HG02852 (cell line): Measurements from ENCODE around the gene FASTK.

ENCODE experiments used
- ATAC-seq: cut with Tn5 transposase; IDR thresholded peaks from one replicate; pipeline ENCODE4 v1.9.1; 2021; ENCODE audit warnings: mild to moderate bottlenecking, moderate library complexity; ENCODE audit not compliant: unreplicated experiment

The FASTK gene

DNA sequence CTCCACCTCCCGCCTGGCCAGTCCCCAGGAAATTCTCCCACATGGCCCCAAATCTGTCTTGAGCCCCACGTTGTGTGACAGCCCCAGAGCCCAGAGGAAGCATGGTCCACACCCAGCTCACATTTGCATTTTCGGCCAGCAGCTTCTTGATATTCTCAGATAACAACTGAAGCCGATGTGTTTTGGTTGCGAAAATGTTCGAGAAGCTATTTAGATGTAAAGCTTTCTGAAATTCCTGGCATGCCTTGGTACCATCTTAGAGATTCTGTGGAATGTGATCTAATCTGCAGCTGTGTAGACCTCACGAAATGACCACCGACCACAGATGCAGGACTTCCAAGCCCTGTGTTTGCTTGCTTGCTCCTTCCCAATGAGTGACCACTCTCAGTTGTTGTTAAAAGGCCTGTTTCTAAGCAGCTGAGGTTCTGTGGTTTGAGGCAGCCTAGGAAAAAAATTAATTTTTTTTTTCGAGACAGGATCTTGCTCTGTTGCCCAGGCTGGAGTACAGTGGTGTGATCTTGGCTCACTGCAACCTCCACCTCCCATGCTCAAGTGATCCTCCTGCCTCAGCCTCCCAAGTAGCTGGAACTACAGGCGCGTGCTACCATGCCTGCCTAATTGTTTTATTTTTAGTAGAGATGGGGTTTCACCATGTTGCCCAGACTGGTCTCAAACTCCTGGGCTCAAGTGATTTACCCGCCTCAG lies 12.4 kb downstream of the FASTK start:
- ATAC-seq, result no peak

GRCh38 chr7:151066273-151066974 lies 14.2 kb downstream of the FASTK start:
- no peak for ATAC-seq

GRCh38 chr7:151065516-151065915 lies 15.1 kb downstream of the FASTK start:
- ATAC-seq, result no peak

GRCh38 chr7:151064993-151065392 lies 15.6 kb downstream of the FASTK start:
- ATAC-seq, result no peak

DNA sequence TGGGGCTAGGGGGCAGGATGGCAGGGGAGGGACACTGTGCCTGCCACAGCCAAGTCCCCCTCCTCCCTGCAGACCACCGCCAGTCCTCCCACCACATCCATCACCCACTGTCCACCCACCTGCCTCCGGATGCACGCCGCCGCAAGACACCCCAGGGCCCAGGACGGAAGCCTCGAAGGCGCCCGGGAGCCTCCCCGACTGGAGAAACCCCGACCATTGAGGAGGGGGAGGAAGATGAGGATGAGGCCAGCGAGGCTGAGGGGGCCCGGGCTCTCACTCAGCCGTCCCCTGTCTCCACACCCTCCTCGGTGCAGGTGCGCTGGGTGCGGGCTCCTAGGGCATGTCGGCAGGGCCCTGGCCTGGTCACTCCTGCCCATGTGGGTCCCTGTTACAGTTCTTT lies 16.2 kb downstream of the FASTK start:
- ATAC-seq, result no peak

DNA sequence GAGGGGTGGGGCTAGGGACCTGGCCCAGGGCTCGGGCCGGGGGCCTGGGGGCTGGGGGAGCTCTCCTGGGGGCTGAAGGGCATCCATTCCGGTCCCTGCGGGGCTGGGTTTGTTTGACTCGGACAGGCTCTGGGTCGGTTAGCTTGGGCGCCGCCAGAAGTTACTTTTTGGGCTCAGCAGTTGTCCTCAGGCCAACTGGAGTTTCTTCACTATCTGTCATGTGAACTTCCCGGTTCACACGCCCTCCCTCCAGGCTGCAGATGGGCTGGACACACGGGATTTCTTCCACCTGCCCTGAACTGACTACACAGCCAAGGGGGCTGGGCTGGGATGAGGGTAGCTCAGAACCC lies 17.4 kb downstream of the FASTK start:
- ATAC-seq, result no peak

GRCh38 chr7:151062399-151063211 lies 18.0 kb downstream of the FASTK start:
- ATAC-seq, result no peak

GRCh38 chr7:151062111-151062398 lies 18.6 kb downstream of the FASTK start:
- ATAC-seq, result no peak

- ATAC-seq, result no peak
Observed at GRCh38 chr7:151061213-151062110, 19.1 kb downstream of the FASTK start.

DNA sequence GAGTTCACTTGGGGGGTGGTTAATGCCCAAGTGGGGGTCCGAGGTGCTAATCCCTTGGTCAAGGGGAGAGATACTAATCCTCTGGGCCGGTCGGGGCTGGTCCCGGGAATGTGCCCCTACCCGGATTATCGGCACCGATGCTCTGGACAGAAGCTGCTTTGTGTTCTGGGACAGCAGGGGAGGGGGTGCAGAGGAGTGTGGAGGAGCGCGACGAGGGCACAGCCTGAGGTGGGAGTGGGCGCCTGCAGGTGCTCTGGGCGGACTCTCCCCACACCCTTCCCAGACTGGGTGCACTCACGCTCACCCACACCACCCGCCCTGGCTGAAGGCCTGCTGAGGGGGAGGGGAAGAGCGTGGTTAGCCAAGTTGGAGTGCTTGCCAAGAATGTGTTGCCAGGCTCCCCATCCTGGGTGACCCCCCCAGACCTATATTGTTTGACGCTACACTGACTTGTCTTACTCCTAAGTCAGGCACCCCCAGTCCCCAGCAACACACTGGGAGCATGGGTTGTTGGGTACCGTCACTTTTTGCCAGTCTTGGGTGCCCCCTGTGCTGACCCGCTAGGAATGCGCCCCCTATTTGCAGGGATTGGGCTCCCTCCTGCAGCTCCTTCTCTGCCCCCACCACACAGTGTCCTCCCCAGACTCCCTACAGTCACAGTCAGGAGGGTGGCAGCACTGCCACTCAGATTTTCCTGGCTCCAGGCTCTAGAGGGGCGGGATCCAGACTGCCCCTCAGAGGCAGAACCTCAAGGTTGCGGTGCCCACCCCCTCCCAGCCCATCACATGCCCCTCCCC lies 20.0 kb downstream of the FASTK start:
- ATAC-seq, result no peak

GRCh38 chr7:151060113-151060415 lies 20.5 kb downstream of the FASTK start:
- ATAC-seq, result no peak

GRCh38 chr7:151059367-151060112 lies 21.1 kb downstream of the FASTK start, which contains the start of gene SLC4A2:
Gene SLC4A2 (plus strand): TSS chr7:151059589. CDS start chr7:151061988, 2,399 bp downstream.
- ATAC-seq, result peak; percentile 31

DNA sequence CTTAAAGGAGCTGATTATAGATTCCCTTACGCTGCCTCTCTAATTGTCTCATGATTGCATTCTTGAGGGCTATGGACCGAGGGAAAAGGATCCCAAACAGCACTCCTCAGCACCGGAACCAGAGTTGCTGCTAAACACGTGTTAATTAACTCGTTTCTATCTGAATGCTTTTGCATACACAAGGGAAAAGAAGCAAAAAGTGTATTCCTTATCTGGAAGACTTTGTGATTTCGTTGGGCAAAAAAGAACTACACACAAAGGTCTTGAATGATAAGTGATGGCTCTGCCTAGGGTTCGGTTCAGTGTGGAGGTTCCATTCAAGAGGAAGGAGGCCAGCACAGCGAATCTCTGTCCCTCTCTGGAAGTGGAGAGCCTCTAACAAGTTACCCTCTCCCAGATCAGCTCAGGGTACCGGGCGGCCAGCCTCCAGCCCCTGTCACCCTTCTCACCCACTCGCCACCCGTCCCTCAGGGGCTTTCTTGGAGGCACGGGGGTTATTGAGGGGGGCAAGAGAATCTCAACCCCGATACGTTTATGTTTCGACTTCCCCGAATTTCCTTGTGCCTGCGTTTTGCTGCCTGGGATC lies 21.7 kb downstream of the FASTK start:
- ATAC-seq, result no peak

DNA sequence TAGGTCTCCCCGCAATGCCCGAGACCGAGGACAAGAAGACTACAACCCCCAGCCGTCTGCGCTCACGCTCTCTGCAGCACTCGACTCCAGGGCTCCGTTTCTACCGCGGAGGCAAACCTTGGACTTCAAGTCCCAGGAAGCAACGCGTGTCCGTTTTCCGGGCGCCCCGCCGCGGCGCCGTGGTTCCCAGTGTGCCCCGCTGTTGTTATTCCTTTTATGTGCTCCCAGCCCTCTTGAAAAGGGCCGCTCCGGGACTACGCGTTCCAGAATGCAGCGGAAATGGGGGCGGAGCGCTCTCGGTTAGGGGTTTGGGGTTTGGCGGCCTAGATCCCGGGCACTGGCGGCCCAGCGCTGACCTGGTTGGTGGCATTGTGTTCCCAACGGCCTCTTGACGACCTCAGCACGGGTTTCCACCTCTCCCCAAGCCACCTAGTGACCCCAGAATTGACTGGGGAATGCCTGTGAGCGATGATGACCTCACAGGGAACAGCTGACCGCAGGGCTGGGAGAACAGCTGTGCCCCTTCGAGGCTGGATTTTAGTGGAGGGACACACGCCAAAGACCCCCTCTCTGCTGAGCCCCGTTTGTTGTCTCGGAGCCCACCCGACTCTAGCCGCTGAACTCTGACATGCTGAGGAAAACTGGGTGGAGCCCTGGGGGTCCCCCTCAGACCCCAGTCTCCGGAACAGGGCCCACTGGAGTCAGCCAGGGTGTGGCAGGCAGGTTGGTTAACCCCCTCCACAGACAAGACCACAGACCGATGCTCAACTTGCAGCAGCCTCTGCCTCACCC lies 22.4 kb downstream of the FASTK start:
- peak; percentile 85 for ATAC-seq

GRCh38 chr7:151057506-151057988 lies 23.1 kb downstream of the FASTK start, which contains the start of gene CDK5:
Gene CDK5 (minus strand): TSS chr7:151057897. CDS start chr7:151057848, 49 bp downstream.
- ATAC-seq, result peak; percentile 9

DNA sequence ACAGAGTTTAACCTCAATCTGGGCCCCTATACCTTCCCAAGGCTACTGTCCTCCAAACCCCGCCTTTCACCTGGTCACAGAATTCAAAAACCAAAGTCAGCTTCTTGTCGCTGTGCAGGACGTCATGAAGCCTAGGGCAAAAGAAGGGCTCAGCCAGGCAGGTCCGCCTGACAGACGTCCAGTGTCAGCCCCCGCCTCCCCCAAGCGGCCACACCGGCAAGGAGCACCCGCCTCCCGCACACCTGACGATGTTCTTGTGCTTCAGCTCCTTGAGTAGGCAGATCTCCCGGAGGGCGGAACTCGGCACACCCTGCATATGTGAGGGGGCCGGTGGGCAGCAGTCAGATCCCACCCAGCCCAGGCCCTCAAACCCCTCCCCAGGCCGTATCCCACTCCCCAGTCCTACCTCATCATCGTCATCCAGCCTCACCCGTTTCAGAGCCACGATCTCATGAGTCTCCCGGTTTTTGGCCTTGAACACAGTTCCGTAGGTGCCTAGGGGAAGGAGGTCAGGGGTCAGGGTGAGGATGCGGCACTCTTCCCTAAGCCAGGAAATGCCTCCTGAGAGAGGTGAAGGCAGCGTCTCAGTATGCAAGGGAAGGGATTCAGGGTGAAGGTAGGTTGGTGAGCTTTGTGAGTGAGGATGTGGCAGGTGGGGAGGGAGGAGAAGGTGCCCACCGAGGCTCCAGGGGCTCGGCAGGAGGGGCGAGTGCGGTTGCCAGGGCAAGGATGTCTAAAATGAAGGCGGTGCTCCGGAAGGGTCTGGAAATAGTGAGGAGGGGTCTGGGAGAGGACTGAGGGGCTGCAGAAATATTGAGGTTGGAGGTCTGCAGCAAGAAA lies 23.7 kb downstream of the FASTK start:
- no peak for ATAC-seq

DNA sequence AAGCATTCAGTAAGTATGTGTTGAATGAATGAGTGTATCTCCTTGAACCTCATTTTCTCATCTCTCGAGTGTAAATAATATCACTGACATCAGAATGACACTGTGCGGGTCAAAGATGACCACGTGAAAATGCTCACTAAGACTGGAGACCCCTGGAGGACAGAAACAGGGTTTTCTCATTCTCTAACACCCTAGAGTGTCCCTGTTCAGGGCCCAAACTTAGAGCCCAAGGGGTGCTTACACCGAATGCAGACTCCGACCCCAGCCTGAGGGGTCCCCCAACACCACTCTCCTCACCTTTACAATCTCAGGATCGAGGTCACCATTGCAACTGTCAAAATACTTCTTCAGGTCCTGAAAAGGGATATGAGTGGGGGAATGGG lies 24.3 kb downstream of the FASTK start:
- ATAC-seq, result no peak
